Stimulated activated CD8-positive, alpha-beta memory T cell treated with anti-CD3 and anti-CD28 coated beads, Interleukin-7, amount 100 ng/mL, for 24 hours (primary cell): ENCODE data around the gene TMA7B.
"Not testable (repeated sequence)": the region's sequence is repeated elsewhere in the genome, so short reads cannot be mapped to it uniquely, and the experiment has no call there.

Experiments used
- DNase-seq: peaks from one replicate; pipeline ENCODE4 v3.0.0-alpha.2; 2020; ENCODE audit warnings: low read depth

The TMA7B gene

GRCh38 chr22:39984746-39985145 lies 24.5 kb downstream of the TMA7B start:
- DNase-seq = no peak

GRCh38 chr22:39985383-39986035 lies 25.3 kb downstream of the TMA7B start:
- no peak for DNase-seq

GRCh38 chr22:39988386-39989114 lies 28.4 kb downstream of the TMA7B start:
- no peak for DNase-seq

DNA sequence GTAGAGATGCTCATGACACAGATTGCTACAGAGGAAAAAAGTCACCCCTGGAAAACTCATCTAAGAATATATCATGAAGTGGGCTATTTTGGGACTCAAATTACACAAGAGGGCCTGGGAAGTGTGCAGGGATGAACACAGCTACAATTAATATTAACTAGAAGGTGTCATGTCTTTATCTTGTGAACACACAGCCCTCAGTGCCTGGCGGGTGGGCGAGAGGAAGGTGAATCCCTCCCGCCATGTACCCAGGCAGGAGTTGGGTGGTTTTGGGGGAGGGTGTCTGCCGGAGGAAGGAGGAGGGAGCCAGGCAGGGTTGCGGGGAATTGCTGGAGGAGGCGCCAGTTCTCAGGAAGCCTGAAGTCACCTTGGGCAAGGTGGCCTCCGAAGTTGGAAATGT lies 29.4 kb downstream of the TMA7B start:
- DNase-seq = no peak

- no peak for DNase-seq
Measured at GRCh38 chr22:39990686-39991085, 30.5 kb downstream of the TMA7B start.

- DNase-seq = no peak
Measured at GRCh38 chr22:39991159-39991860, 31.1 kb downstream of the TMA7B start.

- no peak for DNase-seq
Measured at GRCh38 chr22:39992088-39992826, 32.1 kb downstream of the TMA7B start.

GRCh38 chr22:39992894-39993293 lies 32.7 kb downstream of the TMA7B start:
- not testable (repeated sequence) for DNase-seq

GRCh38 chr22:39994041-39994565 lies 33.9 kb downstream of the TMA7B start:
- no peak for DNase-seq

- no peak for DNase-seq
Measured at GRCh38 chr22:39994566-39995392, 34.6 kb downstream of the TMA7B start, which contains the start of gene FAM83F. Gene FAM83F, plus strand, starts transcription at chr22:39994954. Its CDS starts 89 bp downstream, at chr22:39995043.

DNA sequence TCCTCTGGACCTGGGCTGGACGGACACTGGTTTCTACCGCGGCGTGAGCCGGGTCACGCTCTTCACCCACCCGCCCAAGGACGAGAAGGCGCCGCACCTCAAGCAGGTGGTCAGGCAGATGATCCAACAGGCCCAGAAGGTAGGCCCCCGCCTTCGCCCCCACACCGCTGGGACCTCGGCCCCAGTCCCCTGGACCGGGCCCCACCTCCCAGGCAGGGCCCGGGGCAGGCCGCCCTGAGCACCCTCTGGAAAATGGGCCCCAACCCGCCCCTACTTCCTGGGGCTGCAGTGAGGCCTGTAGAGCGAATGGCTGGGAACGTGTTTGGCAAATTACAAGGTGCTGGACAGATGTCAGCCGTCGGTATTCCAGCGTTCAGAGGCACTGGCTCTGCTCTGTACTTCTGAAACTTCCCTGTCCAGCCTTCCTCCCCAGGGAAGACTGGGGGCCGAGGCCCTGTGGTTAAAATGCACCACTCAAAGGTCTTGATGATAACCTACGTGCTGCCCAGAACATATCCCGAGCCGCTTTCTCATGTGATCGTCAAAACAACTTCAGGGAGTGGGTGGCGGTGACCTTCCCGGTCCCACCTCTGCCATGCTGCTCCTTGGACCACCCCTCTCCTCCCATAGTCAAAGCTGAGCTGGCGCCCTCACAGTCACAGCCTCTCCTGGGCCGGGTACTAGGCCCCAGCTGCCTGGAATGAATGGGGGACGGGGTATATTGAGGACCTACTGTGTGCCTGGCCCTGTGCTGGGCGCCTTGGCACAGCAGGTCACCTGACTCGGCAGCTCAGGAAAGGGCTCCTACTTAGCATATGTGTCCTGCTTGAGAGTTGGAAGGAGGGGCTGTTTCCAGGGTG lies 35.4 kb downstream of the TMA7B start:
- no peak for DNase-seq

DNA sequence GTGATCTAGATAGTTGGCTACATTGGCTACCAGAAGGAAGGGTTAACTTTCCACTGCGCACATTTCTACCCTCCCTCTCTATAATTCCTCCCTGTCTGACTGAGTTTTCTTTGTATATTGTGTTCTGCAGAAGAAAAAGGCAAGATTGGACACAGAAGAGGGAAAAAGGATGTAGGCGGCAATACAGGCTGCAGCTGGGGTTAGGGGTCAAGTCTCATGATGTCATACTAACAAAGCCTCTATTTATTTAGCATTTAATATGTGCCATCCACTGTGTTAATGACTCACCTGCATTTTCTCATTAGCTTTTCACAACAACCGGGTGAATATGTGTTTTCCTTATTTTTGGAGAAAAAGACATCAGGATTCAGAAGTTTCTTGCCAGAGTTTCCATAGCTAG lies 36.5 kb downstream of the TMA7B start:
- no peak for DNase-seq

- no peak for DNase-seq
Measured at GRCh38 chr22:39997421-39997820, 37.2 kb downstream of the TMA7B start.

DNA sequence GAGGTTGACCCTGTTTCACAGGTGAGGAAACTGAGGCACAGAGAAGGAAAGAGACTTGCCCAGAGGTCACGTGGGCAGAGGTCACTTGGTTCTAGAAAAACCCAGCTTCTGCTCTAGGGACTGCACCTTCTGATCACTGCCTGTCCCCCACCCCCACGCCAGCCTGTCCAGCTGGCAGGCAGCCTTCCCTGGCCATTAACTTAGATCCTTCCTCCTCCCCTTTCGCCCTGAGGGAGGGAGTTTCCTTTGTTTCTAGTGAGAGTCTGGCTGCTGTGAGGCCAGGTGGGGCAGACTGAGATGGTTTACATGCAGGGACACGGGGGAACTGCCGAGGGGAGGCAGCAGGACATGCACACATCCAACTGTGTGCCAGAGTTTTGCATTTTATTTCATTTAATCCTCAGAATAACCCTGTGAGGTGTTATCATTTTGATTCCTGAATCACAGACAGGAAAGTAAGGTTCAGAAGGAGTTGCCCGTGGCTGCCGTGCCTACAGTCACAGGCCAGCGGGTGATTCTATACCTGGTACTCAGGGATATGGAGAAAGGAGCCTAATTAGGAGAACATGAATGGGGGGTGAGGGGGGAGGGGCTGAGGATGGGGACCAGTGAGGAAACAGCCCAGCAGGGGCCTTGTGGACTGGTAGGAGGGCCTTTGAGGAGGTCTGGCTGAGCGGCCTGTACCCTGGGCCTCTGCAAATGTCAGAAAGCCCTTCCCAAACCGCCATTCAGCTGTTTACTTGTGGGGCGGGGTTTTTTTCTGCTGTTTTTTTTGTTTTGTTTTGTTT lies 37.9 kb downstream of the TMA7B start:
- no peak for DNase-seq

- DNase-seq = no peak
Measured at GRCh38 chr22:39999144-39999757, 39.1 kb downstream of the TMA7B start.

DNA sequence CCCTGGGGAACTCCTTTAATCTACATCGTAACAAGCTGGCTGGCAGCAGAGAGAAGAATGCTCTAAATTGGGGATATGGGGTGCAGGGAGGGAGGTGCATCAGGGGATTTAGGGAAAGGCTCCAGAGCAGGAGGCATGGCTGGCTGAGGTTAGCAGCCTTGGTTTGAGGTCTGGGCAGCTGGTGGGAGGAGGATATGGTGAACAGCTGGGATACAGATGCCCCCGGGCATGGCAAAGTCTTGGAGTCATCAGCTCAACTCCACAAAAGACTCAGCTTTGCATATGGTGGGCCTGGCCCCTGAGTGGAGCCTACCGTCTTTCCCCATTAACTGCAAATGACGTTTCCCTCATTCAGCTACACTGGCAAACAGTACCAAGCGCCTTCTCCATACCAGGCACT lies 40.0 kb downstream of the TMA7B start:
- no peak for DNase-seq

- no peak for DNase-seq
Measured at GRCh38 chr22:40001106-40001505, 40.9 kb downstream of the TMA7B start.

GRCh38 chr22:40001800-40002577 lies 41.8 kb downstream of the TMA7B start:
- no peak for DNase-seq
